Jurkat, Clone E6-1 (cell line): ENCODE measurements around the gene BARHL2.
A peak's percentile ranks its signal among the peaks of the same experiment; 100 is the strongest.

Experiments
- DNase-seq: peaks from one replicate; pipeline ENCODE4 v3.0.0-alpha.2; 2011; ENCODE audit warnings: low read depth, low spot score
- H3K4me3 ChIP-seq: 2 replicates; pipeline ENCODE4 v1.5.1; 2011; ENCODE audit warnings: mild to moderate bottlenecking, low read length, control low read depth, moderate library complexity

BARHL2 gene

DNA sequence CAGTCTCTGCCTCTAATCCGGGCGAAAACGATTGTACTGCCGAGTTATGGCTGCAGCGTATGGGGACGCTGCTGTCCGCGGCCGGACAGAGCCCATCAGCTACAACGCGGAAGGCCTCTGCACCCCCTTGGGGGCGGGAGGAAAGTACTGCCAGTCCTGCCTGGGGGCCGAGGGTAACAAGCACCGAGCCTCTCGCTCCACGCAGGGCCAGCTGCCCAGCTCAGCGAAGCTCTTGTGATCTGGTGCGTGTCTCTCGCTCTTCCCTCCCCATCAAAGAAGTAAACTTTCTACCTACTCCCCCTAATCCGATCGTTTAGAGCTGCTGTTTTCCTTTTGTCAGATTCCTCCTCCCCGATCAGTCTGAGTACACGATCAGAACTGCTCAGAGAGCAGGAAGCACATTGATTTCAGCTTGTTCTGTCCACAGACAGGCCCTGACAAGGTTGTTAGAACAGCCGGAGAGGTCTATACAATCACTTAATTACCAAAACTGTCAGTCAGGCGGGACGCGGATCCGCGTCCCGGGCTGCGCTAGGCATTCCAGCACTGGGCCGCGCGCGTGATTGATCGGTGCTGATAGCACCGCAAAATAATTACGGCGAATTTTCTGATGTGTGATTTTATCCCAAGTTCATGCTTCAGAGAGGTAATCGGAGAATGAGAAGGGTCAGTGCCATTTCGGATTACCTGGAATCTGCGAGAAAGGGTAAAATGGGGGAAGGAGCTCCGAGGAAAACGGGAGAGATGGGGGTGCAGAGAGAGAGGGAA is 8.7 kb upstream of the BARHL2 start:
- DNase-seq: no peak
- H3K4me3 ChIP-seq: no peak overlapping the region

DNA sequence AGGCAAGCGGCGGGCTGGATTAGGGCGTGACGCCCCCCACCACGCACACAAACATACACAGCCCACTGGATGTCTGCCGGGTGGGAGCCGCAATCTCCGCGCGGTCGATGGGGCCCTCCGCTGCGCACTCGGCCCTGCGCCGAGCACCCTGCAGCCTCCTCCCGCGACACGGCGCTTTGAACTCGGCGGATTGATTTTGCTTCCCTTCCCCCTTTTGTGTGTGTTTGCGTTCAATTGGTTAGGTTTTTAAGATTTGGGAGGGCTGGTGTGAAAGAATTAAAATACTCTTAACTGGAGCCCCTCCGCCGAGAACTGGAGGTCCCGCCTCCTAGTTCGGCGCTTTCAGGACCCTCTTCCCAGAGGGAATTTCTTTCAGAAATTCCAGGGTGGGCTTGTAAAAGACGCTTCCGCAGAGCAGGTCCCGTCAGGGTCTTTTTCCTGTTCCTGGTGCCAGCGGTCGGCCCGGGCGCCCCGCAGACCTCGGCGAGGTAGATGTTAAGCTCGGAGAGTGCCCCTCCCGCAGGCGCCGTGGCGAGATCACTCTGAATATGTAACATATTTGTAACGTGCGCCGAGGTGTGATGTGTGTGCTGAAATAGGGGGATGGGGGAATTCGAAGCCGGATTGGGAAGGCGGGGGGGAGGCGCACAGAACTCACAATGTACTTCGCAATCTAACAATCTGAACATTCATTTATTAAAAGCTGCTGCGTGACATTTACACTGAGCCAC is 8.0 kb upstream of the BARHL2 start:
- peak overlapping the region; percentile 41 for H3K4me3 ChIP-seq
- no peak for DNase-seq

DNA sequence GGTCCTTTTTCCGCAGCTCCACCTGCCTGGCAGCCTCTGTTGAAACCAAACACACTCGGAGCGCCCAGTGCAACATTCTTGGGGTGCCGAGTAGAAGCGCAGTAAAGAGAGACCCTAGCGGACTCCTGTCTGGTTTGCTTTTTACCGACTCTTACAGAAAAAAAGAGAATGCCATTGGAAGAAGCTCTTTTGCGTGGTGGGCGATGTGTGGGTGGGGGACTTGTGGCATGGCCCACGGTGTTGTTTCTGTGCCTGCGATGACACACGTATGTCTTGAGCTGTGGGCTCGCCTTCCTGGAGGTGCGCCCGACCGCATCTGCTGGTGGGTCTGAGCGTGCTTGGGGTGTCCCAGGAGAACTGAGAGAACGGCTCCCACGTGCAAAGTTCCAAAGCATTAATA is 7.3 kb upstream of the BARHL2 start:
- peak overlapping the region; percentile 41 for H3K4me3 ChIP-seq
- no peak for DNase-seq

DNA sequence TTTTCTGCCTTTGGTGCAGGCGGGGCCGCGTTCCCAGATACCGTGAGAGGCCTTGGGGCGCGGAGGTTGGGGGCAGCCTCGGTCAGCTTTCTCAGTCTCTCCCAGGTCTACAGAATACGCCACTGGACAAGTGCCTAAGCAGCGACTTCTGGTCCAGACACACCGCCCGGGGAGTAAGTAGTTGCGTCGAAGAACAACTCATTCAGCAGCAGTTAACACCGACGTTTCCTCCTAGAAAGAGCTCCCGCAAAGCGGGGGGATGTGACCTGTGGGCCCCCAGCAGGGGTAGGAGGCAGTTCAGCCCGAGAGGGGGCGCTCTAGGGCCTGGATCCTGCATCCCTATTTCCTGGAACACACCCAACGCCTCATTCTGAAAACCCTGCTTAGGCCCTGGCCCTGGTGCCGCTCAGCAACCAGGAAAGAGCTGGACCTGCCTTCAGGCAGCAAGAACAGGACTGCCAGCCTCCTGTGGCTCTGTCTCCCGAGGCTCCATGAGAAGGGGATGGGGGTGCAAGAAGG is 6.5 kb upstream of the BARHL2 start:
- DNase-seq: no peak
- no peak overlapping the region for H3K4me3 ChIP-seq

DNA sequence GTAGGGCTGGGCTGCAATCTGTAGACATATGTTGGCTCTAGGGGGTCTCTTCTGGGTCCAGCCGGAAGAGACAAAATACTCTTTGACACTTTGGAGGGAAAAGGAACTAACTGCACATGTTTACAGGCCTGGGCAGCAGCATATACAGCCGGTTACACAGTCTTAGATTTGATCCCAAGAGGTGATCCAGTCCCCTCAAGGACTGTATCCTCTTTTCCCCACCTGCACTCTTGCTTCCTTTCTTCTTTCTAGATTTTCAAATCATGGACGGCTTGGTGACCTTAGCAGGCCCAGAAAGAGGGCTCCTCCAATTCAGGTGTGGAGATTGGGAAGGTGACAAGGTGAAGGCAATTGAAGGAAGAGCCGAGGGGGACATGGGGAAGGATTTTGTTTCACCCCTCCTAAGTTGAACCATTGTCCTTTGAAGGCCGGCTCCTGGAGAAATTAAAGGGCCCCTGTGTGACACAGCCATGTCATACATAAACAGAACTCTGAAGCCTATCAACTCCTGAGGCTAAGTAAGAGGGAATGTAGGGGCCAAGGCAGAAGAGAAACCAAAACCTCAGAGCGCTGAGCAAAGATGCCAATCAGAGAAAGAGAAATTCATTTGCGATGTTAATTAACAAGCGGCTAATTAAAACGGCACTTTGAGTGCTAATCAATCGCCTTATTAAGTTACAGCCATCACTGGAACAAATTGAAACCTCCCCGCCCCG is 5.9 kb upstream of the BARHL2 start:
- no peak overlapping the region for H3K4me3 ChIP-seq
- no peak for DNase-seq

DNA sequence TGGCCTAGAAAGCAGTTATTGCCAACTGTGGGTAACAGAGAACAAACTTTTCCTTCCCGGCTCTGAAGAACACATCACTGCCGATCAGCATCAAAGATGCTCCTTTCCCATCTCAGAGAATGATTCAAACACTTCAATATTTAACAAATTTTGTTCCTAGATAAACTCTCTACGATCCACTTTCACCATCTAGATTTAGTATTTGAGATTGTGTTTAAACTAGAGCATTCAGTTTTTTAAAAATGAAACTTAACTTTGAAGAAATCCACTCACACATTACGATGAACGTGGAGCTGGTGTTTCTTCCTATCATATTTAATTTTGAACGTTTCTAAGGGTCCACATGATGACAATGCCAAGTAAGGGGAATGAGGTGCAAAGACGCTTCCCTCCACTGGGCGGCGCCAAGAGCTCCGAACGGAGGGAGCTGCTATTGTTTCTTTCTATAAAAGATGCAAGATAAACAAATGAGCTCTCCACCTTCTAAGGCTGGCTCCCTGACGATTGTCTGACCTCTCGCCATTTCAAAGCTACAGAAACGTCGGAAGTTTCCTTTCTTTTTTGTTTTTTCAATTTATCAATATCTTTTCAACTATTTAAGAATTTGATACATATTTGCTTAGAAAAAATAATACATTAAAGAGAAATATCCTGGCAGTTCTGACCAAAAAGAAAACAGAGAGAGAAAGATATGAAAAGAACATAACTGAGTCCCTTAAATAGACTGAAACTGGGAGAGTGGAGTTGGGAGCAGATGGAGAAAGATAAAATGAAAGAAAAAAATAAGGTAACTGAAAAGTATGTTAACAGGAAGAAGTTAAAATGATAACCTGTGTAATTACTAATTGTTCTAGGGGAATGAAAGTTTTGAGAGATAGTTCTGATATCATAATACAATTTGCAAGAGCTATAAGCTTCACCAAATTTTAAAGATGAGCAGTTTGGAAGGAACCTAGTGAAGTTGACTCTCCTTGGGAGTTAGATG is 4.4 kb upstream of the BARHL2 start:
- peak; percentile 80 for DNase-seq
- H3K4me3 ChIP-seq: peak overlapping the region; percentile 30

DNA sequence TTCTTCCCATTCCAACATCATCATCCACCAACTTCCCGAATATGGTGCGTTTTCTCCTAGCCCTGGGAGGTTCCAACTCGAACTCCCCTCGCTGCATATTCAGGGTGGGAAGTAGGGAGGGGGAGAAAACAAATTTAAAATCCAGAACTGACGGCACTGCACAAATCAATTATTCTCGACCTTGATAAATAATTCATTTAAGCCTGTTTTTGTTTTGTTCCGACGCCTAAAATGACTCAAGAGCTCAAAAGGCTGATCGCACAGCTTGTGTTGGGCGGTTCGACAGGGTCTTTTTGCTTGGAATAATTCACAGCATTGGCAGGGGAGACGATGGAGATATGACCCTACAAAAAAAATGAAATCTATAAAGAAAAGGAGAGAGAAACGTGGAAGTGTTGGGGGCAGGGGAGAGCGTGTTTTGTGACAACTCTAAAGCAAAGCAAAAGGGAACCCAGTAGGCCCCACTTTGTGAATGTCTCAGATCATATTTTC is 3.1 kb upstream of the BARHL2 start:
- H3K4me3 ChIP-seq: no peak overlapping the region
- DNase-seq: no peak

DNA sequence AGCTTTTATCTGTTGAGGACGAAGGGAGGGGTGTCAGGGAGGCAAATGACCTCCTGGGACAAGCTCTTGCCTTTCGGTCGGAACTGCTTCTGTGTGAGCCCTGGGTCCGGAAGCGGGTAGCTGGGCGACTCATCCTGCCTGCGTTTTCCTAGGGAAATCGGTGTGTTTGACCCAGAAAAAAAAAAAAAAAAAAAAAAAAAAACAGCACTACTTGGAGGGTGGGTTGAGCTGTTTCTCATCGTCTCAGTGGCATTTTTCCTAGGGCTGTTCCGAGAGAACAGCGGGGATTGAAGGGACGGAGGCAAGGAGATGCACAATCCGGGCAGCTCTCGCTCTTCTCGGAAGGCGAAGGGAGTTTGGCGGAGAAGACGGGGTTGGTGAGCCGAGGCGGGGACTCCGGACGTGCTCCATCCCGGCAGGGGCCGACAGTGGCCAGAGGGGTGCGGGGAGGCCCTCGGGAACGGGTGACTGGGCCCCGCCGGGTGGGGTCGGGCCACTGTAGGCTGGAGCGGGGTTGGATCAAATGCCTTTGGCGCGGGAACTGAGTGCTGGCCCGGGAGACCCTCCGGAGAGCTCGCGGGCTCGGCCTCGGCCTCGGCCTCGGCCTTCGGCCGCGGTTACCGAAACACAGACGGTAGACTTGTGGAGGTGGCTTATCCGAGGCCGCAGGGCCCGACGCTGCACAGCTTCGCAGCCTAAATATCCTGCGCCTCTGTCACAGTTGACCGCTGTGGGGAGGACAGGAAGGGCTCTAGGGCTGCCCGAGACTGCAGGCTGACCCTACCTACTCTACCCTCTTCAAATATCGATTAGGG is 2.4 kb upstream of the BARHL2 start:
- H3K4me3 ChIP-seq: no peak overlapping the region
- DNase-seq: no peak

DNA sequence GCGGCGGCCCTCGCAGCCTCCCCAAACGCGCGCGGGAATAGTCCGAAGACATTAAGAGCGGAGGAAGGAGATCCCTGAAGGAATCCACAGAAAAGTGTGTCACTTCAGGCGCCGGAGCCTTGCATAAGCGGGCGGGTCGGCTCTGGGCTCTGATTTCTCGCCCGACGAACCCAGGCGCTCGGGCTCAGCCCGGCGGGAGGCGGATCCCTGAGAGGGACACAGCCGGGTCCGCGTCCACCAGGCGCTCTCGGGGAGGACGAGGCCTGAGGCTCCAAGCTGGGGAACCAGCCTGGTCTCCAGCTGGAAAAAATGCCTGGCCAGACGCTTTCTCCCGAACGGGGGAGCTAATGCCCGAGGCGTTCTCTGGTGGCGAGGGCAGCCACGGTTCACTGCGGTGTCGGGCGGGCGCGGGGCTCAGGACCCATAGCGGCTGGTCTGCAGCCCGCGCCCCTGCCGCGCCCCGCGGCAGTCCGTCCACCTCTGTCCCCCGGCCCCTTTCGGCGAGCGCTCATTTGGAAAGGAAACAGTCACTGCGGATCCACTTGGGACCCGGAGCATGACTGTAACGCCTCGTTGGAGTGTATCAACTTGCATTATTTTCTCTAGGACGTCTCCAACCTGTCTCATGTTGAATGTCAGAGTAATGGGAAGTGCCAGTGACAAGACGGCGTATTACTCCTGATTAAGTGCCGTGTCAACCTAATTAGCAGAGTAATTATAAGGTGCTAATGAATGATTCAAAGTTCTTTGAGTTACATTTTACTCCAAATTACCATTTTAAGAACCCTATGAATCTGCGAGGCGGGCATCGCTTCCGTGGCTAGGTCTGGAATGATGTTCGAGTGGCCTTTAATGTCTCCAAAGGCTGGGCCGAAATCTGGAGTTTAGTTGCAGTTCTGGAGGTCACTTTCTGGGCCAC is 1.6 kb upstream of the BARHL2 start:
- peak overlapping the region; percentile 58 for H3K4me3 ChIP-seq
- DNase-seq: no peak

DNA sequence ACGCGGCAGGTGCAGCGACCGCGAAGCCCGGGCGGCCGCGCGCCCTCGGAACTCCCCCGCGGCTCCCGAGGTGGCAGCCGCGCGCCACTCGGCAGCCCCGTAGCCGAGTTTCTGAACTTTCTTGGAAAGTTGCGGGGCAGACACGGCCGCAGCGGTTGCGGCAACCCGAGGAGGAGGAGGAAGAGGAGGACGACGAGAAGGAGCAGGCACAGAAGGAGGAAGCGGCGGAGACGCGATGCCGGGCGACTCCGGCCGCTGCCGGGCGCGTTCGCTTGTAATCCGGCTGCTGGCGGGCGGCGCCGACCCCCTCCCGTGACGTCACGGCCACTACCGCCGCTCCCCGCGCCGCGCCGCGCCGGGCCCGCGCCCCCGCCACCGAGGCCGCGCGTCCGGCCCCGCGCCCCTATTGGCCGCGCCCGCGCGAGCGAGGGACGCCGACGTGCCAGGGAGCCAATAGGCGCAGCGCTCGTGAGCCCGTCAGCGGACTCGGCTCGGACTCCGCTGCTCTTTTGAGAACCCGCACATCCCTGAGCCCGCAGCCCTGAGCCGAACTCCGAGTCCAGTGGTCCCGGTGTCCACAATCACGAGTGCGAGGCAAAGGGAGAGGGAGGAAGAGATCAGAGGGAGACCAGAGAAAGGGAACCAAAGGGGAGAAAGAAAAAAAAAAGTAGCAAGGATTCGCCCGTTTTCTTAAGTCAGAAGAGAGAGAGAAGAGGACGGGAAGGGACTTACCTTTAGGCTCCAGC is 736 bp upstream of the BARHL2 start:
- peak overlapping the region; percentile 58 for H3K4me3 ChIP-seq
- DNase-seq: peak; percentile 48

DNA sequence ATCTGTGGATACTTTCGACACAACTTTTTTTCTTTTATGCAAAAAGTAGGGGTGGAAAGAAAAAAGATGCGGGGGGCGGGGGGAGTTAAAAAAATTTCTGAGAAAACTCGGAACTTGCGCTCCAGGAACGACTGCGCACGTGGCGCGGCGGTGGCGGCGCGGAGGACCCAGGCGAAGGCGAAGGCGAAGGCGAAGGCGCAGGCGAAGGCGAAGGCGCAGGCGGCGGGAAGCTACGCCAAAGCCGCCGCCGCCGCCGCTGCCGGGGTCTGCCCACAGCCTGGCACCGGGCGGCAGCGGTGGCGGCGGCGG is 208 bp upstream of the BARHL2 start:
- peak overlapping the region; percentile 58 for H3K4me3 ChIP-seq
- no peak for DNase-seq

DNA sequence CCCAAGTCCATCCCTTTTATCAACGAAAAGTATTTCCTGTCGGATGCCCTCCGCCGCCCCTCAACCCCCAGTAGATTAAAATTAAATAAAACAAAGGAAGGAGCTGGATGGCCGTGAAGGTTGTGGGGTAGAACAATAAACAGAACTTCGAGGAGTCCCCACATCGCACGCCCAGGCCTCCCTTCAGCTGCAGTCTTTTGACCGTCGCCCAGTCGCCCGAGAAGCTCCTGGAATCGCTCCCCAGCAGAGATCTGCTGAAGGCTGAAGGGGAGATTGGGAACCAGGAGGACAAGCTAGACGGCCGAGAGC is 905 bp downstream of the BARHL2 start:
- no peak overlapping the region for H3K4me3 ChIP-seq
- no peak for DNase-seq

DNA sequence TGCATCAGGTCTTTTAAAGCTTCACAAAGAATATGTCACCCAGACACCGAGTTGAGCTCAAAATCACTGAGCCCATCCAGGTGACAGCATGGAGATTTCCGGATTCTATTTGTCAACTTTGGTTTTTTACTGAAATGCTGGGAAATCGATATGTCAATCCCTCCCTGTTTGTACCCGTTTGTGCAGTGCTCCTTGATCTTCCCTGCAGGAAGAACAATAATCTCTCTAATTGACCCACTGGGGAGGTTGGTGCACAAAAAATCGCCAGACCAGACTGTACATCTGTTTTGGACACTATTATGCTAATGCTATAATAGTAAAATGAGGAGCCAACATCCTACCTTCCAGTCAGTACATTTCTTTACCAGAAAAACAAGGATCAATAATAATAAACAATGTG is 1.8 kb downstream of the BARHL2 start:
- H3K4me3 ChIP-seq: no peak overlapping the region
- DNase-seq: no peak

DNA sequence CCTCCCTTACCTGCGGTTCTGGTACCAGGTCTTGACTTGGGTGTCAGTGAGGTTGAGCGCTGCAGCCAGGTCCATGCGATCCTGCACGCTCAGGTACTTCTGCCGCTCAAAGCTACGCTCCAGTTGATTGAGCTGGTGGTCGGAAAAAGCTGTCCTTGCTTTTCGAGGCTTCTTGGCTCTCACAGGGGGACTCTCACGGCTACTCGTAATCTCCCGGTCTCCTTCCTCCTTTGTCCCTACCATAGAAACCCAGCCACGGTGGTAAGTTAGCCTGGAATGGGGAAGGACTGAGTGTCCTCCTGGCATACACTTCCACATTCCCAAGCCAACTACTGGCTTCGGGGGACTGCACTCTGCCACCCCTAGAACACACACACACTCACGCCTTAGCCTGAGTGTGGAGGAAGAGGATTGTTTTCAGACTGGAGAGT is 2.6 kb downstream of the BARHL2 start:
- DNase-seq: no peak
- H3K4me3 ChIP-seq: no peak overlapping the region

DNA sequence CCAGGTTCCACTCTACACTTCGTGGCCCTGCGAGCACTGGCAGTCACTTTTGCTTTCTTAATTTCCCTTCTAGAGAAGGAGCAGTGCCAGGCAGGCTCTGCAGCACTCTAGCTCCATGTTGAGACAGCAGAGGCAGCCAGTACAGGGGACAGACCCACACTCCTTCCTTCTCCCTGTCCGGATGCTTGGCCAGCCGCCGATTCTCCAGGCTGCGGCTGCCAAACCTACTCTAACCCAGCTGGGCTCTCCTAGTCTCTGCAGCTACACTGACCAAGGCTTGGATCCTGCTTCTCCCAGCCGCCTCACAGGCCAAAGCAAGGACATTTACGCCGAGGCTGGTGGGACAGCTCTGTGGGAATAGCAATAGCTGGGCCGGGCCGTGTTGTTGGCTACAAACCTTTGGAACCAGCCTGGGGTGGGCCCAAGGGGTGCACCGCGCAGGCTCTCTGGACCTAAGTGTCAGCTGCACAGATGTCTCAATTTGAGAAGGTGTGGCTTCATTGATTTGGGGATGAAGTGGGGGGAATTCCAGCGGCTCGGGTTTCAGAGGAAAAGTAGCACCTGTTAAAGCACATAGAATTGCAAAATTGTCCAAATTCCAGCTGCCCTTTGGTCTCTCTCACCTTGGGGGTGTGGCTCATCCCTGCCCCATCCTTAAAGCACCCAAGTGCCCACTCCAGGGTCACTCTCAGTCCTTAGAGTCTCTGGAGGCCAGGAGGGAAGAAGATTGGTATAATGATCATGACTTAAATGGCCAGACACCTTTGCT is 3.2 kb downstream of the BARHL2 start:
- DNase-seq: no peak
- no peak overlapping the region for H3K4me3 ChIP-seq
